GM19468 (cell line): ENCODE measurements around the gene FCHO2.

ENCODE experiments used
- ATAC-seq: cut with Tn5 transposase; IDR thresholded peaks from one replicate; pipeline ENCODE4 v1.9.1; 2021; ENCODE audit warnings: mild to moderate bottlenecking, moderate library complexity, moderate number of reproducible peaks; ENCODE audit not compliant: unreplicated experiment; ENCODE audit errors: extremely low read depth

Gene FCHO2

GRCh38 chr5:73100109-73100508 lies 144.3 kb downstream of the FCHO2 start:
- no peak for ATAC-seq

- ATAC-seq, result no peak
Measured at GRCh38 chr5:73103870-73104299, 148.0 kb downstream of the FCHO2 start.

GRCh38 chr5:73104326-73104725 lies 148.5 kb downstream of the FCHO2 start:
- no peak for ATAC-seq

DNA sequence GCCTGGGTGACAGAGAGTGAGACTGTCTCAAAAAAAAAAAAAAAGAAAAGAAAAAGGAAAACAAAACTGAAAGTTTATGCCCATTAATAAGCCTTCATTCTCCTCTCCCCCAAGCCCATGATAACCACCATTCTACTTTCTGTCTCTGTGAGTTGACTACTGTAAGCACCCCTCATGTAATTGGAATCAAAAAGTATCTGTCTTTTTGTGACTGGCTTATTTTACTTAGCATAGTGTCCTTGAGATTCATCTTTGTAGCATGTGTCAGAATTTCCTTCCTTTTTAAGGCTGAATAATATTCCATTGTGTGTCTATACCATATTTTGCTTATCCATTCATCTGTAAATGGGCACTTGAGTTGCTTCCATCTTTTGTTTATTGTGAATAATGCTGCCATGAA lies 150.5 kb downstream of the FCHO2 start:
- no peak for ATAC-seq

- no peak for ATAC-seq
Measured at GRCh38 chr5:73110190-73110589, 154.3 kb downstream of the FCHO2 start.

DNA sequence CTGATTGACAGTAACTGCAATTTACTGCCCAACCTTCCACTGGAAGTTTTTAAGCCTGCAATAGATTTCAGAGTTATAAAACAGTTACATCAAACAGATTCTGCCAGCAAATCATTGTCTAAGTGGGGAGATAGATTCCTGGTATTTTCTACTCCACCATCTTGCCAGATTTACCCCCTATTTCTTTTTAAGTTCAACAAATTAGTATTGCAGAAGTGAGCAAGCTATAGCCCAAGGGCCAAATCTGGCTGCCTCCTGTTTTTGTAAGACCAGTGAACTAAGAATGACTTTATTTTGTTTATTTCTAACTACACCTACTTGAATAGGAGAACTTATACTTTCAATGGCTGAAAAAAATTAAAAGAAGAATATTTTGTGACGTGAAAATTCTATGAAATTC lies 155.7 kb downstream of the FCHO2 start:
- ATAC-seq, result no peak

- ATAC-seq, result no peak
Measured at GRCh38 chr5:73112359-73112758, 156.5 kb downstream of the FCHO2 start.

DNA sequence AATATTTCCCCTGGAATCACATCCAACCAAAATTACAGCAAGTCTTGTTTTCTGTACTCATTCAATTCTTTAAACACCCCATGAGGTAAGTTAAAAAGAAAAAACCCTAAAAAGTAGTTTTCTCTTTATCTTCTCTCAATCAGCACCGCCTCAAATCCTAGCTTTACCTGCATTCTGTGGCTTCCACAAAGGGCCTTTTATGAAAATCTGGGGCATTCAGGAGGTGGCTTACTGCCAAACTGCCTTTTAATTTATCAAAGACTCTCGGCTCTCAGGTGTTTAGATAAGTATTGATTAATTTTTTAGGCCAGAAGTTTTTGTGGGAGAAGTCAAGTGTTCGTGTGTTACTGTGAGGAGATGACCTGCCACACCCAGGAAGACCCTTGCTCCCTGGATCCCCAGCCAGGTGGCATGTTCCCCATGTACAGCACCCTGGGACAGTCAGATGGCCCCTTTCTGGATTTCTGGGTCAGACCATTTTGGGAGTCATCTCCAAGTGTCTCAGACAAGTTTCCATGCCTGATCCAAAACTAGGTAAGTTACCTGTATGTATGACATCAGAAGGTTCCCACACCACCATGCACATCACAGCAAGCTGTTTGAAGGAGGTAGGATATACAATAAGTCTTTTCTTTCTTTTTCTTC lies 158.3 kb downstream of the FCHO2 start:
- no peak for ATAC-seq

DNA sequence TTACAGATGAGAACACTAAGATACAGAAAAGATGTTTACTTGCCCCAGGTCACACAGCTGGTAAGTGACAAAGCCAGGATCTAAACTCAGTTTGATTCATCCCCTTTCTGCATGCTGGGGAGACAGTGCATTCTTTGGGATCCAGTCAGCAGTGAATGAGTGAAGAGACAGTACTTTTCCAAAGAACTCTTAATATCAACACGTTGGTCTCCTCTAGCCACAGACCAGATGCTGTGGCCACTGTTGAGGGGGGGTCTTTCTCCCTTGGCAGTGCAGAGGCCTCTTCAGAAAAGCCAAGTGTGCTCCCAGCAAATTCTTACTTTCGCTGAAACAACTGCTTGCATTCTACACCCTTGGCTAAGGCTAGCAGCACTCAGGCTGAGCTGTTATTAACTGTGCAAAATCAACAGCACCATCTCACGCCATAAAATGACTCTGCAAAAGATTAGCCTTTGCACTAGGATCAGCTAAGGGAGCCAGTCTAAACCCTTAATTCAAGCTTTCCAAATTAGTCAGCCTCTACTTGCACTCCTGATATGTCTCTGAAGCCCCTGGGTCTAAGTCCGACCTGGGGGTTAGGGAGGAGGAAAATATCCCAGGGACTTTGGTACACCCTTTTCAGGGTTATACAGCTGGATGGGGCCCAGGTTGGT lies 159.7 kb downstream of the FCHO2 start:
- ATAC-seq, result no peak

GRCh38 chr5:73116506-73116905 lies 160.7 kb downstream of the FCHO2 start:
- no peak for ATAC-seq

DNA sequence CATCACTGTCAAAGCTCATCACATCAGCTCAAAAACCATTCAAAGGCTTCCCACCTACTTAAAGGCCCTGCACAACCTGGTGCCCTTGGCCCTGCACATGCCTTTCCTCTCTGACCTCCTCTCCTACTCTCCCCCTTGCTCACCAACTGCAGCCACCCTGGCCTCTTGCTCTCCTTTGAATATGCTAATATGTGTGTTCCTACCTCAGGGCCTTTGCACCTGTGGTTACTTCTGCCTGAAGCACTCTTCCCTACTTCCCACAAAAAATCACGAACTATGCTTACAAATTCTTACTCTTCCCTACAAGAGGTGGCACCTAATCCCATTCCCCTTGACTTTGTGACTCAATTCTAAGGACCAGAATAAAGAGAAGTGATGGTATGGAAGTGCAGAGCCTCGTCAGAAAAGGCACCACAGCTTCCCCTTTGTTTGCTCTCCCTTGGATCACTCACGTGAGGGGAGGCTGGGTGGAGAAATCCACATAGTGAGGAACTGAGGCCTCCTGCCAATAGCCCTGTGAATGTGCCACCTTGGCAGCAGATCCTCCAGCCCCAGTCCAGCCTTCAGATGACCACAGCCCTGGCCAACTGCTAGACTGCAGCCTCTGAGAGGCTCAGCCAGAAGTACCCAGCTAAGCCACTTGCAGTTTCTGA lies 161.4 kb downstream of the FCHO2 start:
- no peak for ATAC-seq

DNA sequence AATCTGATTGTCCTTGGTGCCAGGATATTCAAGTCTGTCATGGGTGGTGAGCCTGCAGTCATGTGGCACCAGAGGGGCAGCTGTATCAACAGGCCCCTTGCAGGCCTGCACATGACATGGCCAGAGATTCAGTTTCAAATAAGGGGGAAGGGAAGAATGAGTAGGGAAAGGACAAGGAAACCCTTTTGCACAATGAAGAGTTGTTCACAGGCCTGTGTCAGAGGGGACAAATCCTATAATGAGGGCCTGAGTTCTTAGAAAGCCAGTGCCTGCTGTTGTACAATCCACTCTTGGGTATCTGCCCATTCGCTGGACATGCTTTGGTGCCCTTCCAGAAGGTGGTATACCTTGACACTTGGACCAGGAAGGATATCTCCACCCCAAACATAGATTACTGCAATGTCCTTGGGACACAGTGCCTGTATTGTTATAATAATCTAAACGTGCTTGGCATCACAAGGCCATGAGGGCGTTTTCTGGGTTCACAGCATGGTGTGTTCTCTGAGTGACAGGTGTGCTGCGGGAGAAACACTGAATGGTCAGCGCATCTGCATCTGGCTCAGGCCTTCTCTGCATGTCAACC lies 162.6 kb downstream of the FCHO2 start:
- no peak for ATAC-seq

DNA sequence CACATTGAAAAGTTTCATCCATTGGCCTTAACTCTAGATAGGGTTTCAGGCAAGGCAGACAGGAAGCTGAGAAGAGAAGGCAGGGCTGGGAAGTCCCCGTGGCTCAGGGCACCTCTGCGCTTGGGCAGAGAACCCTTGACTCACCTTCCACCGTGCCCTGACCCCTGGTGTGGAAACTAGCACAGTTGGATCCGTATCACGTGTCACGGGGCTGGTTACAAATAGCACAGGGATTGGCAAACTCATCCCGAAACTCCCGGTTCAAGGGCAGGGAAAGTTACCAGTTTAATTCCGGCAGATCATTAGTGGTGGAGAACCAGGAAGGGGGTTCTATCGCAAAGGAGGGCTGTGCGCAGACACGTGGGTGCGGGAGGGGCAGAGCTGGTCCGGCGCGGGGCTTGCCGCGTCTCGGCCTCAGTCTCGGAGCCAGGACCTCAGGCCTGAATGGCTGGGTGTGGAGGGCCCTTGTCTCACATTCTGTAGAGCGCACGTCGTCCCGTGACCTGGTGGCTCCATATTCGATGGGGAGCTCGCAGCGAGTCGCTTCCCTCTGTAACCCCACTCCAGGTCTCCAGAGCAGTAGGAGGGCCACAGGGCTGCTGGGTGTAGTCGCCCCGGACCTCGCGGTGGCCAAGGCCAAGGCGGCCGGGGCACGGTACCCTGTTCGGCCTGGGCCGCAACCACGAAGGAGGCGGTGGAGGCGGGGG lies 163.8 kb downstream of the FCHO2 start:
- no peak for ATAC-seq

- ATAC-seq, result no peak
Measured at GRCh38 chr5:73120222-73121118, 164.6 kb downstream of the FCHO2 start, which contains the start of gene TMEM171. TSS of gene TMEM171 (plus strand) at chr5:73120575. CDS start at chr5:73123374, 2,799 bp downstream.

DNA sequence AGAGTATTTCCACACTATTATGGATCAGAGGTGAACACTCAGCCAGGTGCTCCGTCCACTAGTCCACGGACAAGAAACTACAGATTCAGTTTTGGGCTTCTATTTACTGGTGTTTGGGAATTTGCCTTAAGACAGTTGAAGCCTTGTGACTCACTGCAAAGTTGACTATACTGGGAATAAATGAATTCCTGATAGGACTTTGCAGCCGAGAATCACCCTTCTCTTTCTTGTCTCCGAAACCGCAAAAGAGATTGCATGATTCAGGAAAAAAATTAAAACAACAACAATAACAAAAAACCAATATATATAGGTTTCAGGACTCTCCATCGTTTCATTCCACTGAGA lies 165.2 kb downstream of the FCHO2 start:
- no peak for ATAC-seq

DNA sequence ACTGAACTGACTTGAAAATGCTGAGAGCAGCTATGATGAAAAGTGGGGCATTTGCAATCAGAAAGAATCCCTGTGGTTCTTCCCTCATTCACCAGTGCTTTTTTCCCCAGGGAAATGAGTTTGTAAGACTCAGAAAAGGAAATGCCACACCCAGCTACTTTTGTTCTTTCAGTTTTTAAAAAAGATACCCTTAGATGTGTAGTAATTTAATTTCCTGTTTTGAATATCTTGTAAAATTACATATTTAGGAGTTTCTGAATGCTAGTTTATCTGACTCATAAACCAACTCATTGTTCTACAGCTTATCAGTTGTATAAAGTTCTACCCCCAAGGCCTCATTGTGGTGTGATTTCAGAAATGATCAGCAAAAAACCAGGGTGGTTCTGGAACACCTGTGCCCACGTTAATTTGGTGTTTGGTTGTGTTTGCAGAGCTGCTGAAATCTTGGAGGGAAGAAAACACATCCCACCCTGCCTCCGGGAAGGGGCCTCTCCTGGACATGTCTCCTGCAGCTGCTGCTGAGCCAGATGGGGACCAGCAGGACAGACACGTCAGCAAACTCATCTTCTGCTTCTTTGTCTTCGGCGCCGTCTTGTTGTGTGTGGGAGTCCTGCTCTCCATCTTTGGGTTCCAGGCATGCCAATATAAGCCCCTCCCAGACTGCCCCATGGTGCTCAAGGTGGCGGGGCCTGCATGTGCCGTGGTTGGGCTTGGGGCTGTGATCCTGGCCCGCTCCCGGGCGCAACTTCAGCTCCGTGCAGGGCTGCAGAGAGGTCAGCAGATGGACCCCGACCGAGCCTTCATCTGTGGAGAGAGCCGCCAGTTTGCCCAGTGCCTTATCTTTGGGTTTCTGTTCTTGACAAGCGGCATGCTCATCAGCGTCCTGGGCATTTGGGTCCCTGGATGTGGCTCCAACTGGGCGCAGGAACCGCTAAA lies 167.3 kb downstream of the FCHO2 start:
- no peak for ATAC-seq

GRCh38 chr5:73125289-73125688 lies 169.4 kb downstream of the FCHO2 start:
- ATAC-seq, result no peak

DNA sequence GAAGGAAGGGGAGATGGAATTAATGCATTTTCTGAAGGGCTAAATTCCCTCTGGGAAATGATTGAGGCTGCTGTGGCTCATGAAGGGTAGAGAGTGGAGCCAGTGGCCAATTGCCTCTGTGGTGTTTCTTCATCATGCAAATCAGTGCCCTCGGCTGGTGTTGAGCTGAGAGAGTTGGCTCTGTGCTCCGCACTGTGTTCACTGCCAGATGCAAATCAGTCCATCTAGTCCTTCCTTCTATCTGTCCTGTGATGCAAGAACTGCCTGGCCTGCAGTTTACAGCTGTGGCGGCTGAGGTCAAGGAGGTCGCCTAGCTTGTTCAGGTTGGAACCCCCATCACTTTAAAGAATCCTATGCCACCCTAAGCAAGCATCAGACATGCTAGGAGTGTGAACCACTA lies 170.5 kb downstream of the FCHO2 start:
- ATAC-seq, result no peak

GRCh38 chr5:73126957-73127356 lies 171.1 kb downstream of the FCHO2 start:
- ATAC-seq, result no peak
